Fibroblast of villous mesenchyme (primary cell): ENCODE measurements around the gene NR3C2. TPM values are rescaled to one million over a fixed set of nuclear protein-coding genes. Genes with fewer than 3 reads are reported as not detected.

Source experiments
- DNase-seq: peaks from one replicate; pipeline ENCODE4 v3.0.0-alpha.2; 2010; ENCODE audit warnings: low read depth
- H3K4me3 ChIP-seq: 2 replicates; pipeline ENCODE4 v1.5.1; 2011; ENCODE audit warnings: low read depth, mild to moderate bottlenecking, low read length
- CTCF ChIP-seq: IDR thresholded peaks from 2 replicates; pipeline ENCODE4 v1.5.1; 2012; ENCODE audit warnings: low read depth, mild to moderate bottlenecking, low read length; ENCODE audit not compliant: insufficient read depth
- total RNA-seq: library from RNA; depleted of rRNA; stranded (reverse); fragments of >200 nt; gene quantifications from 2 replicates; pipeline ENCODE4 v1.2.3, GENCODE V29; 2012

Gene NR3C2
- total RNA-seq, 1 donor: under 0.01 TPM

GRCh38 chr4:148069086-148069894, 372.9 kb downstream of the NR3C2 start:
- DNase-seq: no peak
- TF ChIP-seq CTCF: no peak
- H3K4me3 ChIP-seq: no peak overlapping the region

GRCh38 chr4:148068065-148068911, 373.9 kb downstream of the NR3C2 start:
- no peak for DNase-seq
- no peak overlapping the region for H3K4me3 ChIP-seq
- no peak for TF ChIP-seq CTCF

GRCh38 chr4:148067301-148067916, 374.8 kb downstream of the NR3C2 start:
- no peak for DNase-seq
- no peak overlapping the region for H3K4me3 ChIP-seq
- no peak for TF ChIP-seq CTCF

GRCh38 chr4:148065075-148065474, 377.1 kb downstream of the NR3C2 start:
- DNase-seq: peak; percentile 92
- TF ChIP-seq CTCF: no peak
- H3K4me3 ChIP-seq: no peak overlapping the region

- DNase-seq: no peak
- TF ChIP-seq CTCF: no peak
- H3K4me3 ChIP-seq: no peak overlapping the region
These were observed 377.8 kb downstream of the NR3C2 start for GRCh38 chr4:148064451-148064850.

- H3K4me3 ChIP-seq: no peak overlapping the region
- no peak for TF ChIP-seq CTCF
- no peak for DNase-seq
These were observed 379.8 kb downstream of the NR3C2 start for GRCh38 chr4:148062301-148062950.
